SU-DHL-6 (cell line): ENCODE results near the gene RIBC2.

Experiments used
- CTCF ChIP-seq: fragments of 200-600 bp; sonication (generic); IDR thresholded peaks from one replicate; pipeline ENCODE4 v1.5.1; 2017; ENCODE audit warnings: antibody characterized with exemption, mild to moderate bottlenecking, low read length, moderate library complexity; ENCODE audit not compliant: insufficient read depth, poor library complexity, severe bottlenecking
- EZH2phosphoT487 ChIP-seq: fragments of 200-600 bp; sonication (generic), shearing (Covaris generic); conservative IDR thresholded peaks from 2 replicates; pipeline ENCODE4 v1.6.1; 2018; ENCODE audit warnings: mild to moderate bottlenecking, antibody characterized with exemption, low read length, moderate library complexity, mixed read lengths

DNA sequence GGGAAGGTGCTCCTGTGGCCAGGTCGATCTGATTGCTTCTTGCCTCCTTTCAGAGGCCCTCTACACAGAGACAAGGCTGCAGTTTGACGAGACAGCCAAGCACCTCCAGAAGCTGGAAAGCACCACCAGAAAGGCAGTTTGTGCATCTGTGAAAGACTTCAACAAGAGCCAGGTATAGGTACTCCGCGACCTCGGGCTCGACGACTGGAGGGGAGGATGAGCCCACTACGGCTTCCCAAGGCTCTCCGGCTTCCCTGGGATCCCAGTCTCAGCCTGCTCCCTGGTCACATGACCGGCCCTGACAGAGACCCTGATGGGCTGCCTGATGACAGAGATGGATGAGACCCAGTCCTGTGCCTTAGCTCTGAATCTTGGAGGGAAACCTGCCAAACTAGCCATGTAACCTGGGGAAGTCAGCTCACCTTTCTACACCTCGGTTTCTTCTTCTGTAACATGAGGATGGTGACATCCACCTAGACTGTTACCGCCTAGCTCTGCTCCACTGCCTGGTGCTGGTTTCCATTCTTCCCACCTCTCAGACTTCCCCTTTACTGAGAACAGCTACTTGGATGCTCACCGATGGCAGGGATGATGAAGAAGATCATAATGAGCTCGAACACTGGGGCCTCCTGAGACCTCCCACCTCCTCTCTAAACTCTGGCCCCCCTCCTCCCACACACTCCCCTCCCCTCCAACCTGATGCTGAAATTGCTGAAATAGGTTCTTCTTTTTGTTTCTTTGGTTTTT lies 8.9 kb downstream of the RIBC2 start:
- no peak for TF ChIP-seq CTCF
- TF ChIP-seq EZH2phosphoT487: no peak
